Smooth muscle cell (in vitro differentiated cells): Measurements from ENCODE around the gene MYO6. TPM values are rescaled to one million over a fixed set of nuclear protein-coding genes. Genes with fewer than 3 reads are reported as not detected.

ENCODE experiments used
- DNase-seq: peaks from one replicate; lab custom pipeline; 2025; ENCODE audit not compliant: unreplicated experiment; lab: John Stamatoyannopoulos, UW
- H2AFZ ChIP-seq: fragments of 200-600 bp; sonication (generic); 2 replicates; pipeline ENCODE4 v1.6.0; 2016; ENCODE audit warnings: antibody characterized with exemption, low read depth, mild to moderate bottlenecking
- H3F3A ChIP-seq: fragments of 200-600 bp; sonication (generic); 2 replicates; pipeline ENCODE4 v1.6.0; 2017; ENCODE audit warnings: antibody characterized with exemption, low read depth
- H3K27ac ChIP-seq: fragments of 200-600 bp; sonication (generic); 2 replicates; pipeline ENCODE4 v1.5.1; 2016; ENCODE audit warnings: low read depth, mild to moderate bottlenecking
- H3K27me3 ChIP-seq: fragments of 200-600 bp; sonication (generic); 2 replicates; pipeline ENCODE4 v1.6.1; 2016; ENCODE audit warnings: low read depth, mild to moderate bottlenecking
- H3K36me3 ChIP-seq: fragments of 200-600 bp; sonication (generic); 2 replicates; pipeline ENCODE4 v1.5.1; 2016; ENCODE audit warnings: low read depth
- H3K4me1 ChIP-seq: fragments of 200-600 bp; sonication (generic); 2 replicates; pipeline ENCODE4 v1.5.1; 2016; ENCODE audit warnings: low read depth
- H3K4me2 ChIP-seq: fragments of 200-600 bp; sonication (generic); 2 replicates; pipeline ENCODE4 v1.6.0; 2016; ENCODE audit warnings: mild to moderate bottlenecking
- H3K4me3 ChIP-seq: fragments of 200-600 bp; sonication (generic); 2 replicates; pipeline ENCODE4 v1.5.1; 2016; ENCODE audit warnings: mild to moderate bottlenecking
- H3K79me2 ChIP-seq: fragments of 200-600 bp; sonication (generic); 2 replicates; pipeline ENCODE4 v1.6.0; 2016; ENCODE audit warnings: low read depth, mild to moderate bottlenecking
- H3K9ac ChIP-seq: fragments of 200-600 bp; sonication (generic); 2 replicates; pipeline ENCODE4 v1.6.0; 2016; ENCODE audit warnings: low read depth
- H3K9me3 ChIP-seq: fragments of 200-600 bp; sonication (generic); replicated peaks from 2 replicates; pipeline ENCODE4 v1.5.1; 2016; ENCODE audit warnings: low read depth
- H4K20me1 ChIP-seq: fragments of 200-600 bp; sonication (generic); 2 replicates; pipeline ENCODE4 v1.6.0; 2016; ENCODE audit warnings: low read depth
- WGBS: methylation state at CpG from one replicate; pipeline ENCODE4 v1.1.7; 2016; ENCODE audit warnings: low lambda C conversion rate; 5-methylcytosine and 5-hydroxymethylcytosine counted together
- polyA plus RNA-seq: library from polyadenylated mRNA; unstranded; fragments of >200 nt; fragmentation: Nextera tagmentation; extraction: Ambion mirVana; gene quantifications from 2 replicates; pipeline ENCODE4 v1.2.1, GENCODE V29; 2016
- total RNA-seq: library from RNA; depleted of rRNA; stranded (reverse); fragments of >200 nt; gene quantifications from 2 replicates; pipeline ENCODE4 v1.2.3, GENCODE V29; 2014
- TF ChIP-seq, protein P1 (sequence below): fragments of 200-600 bp; sonication (generic); IDR thresholded peaks from 2 replicates; pipeline ENCODE4 v1.5.1; 2017; ENCODE audit warnings: borderline replicate concordance, mild to moderate bottlenecking, antibody characterized with exemption; ENCODE audit not compliant: insufficient read depth, poor library complexity, severe bottlenecking

Gene MYO6
- total and polyA plus RNA-seq, 2 experiments from 2014 or later, result 10.6 to 22.1 TPM

DNA sequence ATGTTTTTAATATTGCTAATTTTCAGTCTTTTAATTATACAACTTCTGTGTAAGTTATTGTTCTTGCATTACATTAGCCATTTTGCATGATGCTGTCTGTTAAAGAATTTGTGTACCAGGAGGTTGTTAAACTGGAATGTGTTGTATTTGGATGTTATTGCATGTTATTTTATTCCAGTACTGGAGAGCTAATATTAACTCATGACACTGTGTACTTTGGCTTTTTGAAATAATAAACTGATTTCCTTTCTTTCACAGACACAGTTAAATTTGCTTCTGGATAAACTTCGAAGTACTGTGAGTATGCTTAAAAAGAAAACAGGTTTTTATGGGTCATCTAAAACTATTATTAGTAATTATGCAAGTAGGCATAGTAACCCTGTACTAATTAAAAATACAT is 121.3 kb downstream of the MYO6 start:
- DNase-seq, result no peak
- H4K20me1 ChIP-seq, result no peaks in the 10 kb centered on the region
- H3K4me2 ChIP-seq, result no peak overlapping the region
- TF ChIP-seq, protein P1, sequence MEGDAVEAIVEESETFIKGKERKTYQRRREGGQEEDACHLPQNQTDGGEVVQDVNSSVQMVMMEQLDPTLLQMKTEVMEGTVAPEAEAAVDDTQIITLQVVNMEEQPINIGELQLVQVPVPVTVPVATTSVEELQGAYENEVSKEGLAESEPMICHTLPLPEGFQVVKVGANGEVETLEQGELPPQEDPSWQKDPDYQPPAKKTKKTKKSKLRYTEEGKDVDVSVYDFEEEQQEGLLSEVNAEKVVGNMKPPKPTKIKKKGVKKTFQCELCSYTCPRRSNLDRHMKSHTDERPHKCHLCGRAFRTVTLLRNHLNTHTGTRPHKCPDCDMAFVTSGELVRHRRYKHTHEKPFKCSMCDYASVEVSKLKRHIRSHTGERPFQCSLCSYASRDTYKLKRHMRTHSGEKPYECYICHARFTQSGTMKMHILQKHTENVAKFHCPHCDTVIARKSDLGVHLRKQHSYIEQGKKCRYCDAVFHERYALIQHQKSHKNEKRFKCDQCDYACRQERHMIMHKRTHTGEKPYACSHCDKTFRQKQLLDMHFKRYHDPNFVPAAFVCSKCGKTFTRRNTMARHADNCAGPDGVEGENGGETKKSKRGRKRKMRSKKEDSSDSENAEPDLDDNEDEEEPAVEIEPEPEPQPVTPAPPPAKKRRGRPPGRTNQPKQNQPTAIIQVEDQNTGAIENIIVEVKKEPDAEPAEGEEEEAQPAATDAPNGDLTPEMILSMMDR, result no peak
- H3F3A ChIP-seq, result no peaks in the 10 kb centered on the region
- WGBS, result 88% methylated on average over 1 of the region's 1 CpG
- H3K9me3 ChIP-seq, result no peaks in the 10 kb centered on the region
- no peak overlapping the region for H3K9ac ChIP-seq
- H3K4me3 ChIP-seq, result no peak overlapping the region
- no peaks in the 10 kb centered on the region for H3K27me3 ChIP-seq
- no peak overlapping the region for H3K27ac ChIP-seq
- H3K79me2 ChIP-seq, result no peaks in the 10 kb centered on the region
- H3K36me3 ChIP-seq, result no peaks in the 10 kb centered on the region
- no peaks in the 10 kb centered on the region for H3K4me1 ChIP-seq
- no peak overlapping the region for H2AFZ ChIP-seq

DNA sequence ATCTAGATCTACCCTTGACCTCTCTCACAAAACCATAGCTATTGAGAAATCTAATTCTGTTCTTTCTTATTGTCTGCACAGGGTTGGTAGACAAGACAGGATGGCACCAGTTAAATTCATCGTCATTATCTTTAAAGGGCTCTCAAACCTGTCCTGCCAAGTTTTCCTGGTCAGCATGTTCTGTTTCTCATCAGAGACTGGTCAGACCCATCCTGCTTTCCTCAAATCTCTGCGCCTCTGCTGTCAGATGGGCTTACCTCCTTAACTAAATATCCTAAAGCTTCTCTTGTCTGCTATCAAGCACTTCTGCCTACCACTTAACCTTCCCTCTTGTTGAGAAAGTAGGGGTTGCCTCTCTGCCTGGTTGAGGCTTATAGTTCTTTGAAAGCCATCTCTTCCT is 125.2 kb downstream of the MYO6 start:
- Histone ChIP-seq H3K79me2 (no peaks in the 10 kb centered on the region), H3K9me3 (no peaks in the 10 kb centered on the region), H3K4me3 (no peak overlapping the region), H3F3A (no peaks in the 10 kb centered on the region), H3K4me2 (no peak overlapping the region), H3K36me3 (no peaks in the 10 kb centered on the region), H3K27me3 (no peaks in the 10 kb centered on the region), H4K20me1 (no peaks in the 10 kb centered on the region), H3K4me1 (no peaks in the 10 kb centered on the region), H3K27ac (no peak overlapping the region), H2AFZ (no peak overlapping the region), H3K9ac (no peak overlapping the region)
- DNase-seq, result no peak
- WGBS, result 28% methylated on average over 2 of the region's 2 CpGs
- TF ChIP-seq, protein P1, result no peak

DNA sequence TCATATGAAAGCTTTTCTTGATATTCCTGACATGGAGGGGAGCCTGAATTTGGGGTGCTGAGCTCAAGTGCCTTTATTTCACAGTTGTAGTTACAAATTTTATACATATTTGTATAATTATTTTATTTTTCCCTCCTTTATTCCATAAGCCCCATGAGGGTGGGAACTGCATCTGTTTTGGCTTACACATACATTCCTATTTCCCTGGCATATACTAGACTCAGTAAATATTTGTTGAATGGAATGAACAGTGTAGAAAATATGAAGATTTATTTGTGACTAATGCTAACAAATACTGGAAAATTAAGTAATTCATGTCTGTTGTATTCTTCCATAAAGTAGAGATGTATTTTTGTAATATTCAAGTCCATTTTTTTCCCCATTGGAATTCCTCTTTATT is 127.1 kb downstream of the MYO6 start:
- Histone ChIP-seq H2AFZ (no peak overlapping the region), H3K4me1 (no peaks in the 10 kb centered on the region), H3F3A (no peaks in the 10 kb centered on the region), H3K9me3 (no peaks in the 10 kb centered on the region), H3K27me3 (no peaks in the 10 kb centered on the region), H3K4me2 (no peak overlapping the region), H3K79me2 (no peaks in the 10 kb centered on the region), H3K9ac (no peak overlapping the region), H4K20me1 (no peaks in the 10 kb centered on the region), H3K4me3 (no peak overlapping the region), H3K36me3 (no peaks in the 10 kb centered on the region), H3K27ac (no peak overlapping the region)
- TF ChIP-seq, protein P1, result no peak
- DNase-seq, result no peak

DNA sequence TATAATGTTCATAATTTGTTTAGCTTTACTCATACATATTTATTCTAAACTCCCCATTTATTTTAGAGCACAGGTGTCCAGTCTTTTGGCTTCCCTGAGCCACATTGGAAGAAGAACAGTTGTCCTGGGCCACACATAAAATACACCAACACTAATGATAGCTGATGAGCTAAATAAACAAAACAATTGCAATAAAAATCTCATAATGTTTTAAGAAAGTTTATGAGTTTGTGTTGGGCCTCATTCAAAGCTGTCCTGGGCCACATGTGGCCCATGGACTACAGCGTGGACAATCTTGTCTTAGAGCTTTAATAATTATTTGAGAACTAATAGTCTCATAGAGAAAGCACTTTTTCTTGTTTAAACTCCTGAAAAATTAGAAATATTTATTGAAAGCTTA is 131.3 kb downstream of the MYO6 start:
- Histone ChIP-seq H2AFZ (no peak overlapping the region), H3K27ac (no peak overlapping the region), H3K79me2 (no peaks in the 10 kb centered on the region), H3K4me1 (peaks cover 3% of the 10 kb centered on the region), H4K20me1 (no peaks in the 10 kb centered on the region), H3K4me3 (no peak overlapping the region), H3K36me3 (no peaks in the 10 kb centered on the region), H3K9ac (no peak overlapping the region), H3K4me2 (no peak overlapping the region), H3F3A (no peaks in the 10 kb centered on the region), H3K27me3 (no peaks in the 10 kb centered on the region), H3K9me3 (no peaks in the 10 kb centered on the region)
- TF ChIP-seq, protein P1, result no peak
- no peak for DNase-seq
- WGBS, result 95% methylated on average over 1 of the region's 1 CpG
